Activated naive CD4-positive, alpha-beta T cell treated with anti-CD3 and anti-CD28 coated beads, Interleukin-2, amount 50 U/mL, for 16 hours (primary cell): ENCODE results near the gene NUP210L.
"Not testable (repeated sequence)": the region's sequence is repeated elsewhere in the genome, so short reads cannot be mapped to it uniquely, and the experiment has no call there.

Experiments
- DNase-seq: peaks from one replicate; pipeline ENCODE4 v3.0.0-alpha.2; 2020

Gene NUP210L

GRCh38 chr1:153990468-153991150, 164.3 kb downstream of the NUP210L start, which contains the start of gene RPS27:
Gene RPS27, plus strand, starts transcription at chr1:153990762. Its CDS starts 35 bp downstream, at chr1:153990797.
- DNase-seq = peak; percentile 82

- no peak for DNase-seq
Observed at GRCh38 chr1:153987621-153988020, 167.3 kb downstream of the NUP210L start.

- DNase-seq = no peak
Observed at GRCh38 chr1:153985941-153986761, 168.7 kb downstream of the NUP210L start, which contains the start of gene RAB13. Gene RAB13, minus strand, starts transcription at chr1:153986339. Its CDS starts 103 bp downstream, at chr1:153986236.

- peak; percentile 68 for DNase-seq
Observed at GRCh38 chr1:153985341-153985912, 169.4 kb downstream of the NUP210L start.

GRCh38 chr1:153984123-153984894, 170.6 kb downstream of the NUP210L start:
- no peak for DNase-seq

- not testable (repeated sequence) for DNase-seq
Observed at GRCh38 chr1:153981735-153982134, 173.1 kb downstream of the NUP210L start.

- not testable (repeated sequence) for DNase-seq
Observed at GRCh38 chr1:153979091-153979490, 175.8 kb downstream of the NUP210L start.

GRCh38 chr1:153978274-153978909, 176.5 kb downstream of the NUP210L start:
- no peak for DNase-seq

- peak; percentile 88 for DNase-seq
Observed at GRCh38 chr1:153977250-153978240, 177.3 kb downstream of the NUP210L start, which contains the start of gene JTB. Gene JTB, minus strand, starts transcription at chr1:153977674. Its CDS starts 422 bp downstream, at chr1:153977252.

GRCh38 chr1:153976819-153977249, 178.0 kb downstream of the NUP210L start:
- DNase-seq = no peak

- DNase-seq = no peak
Observed at GRCh38 chr1:153973525-153973924, 181.3 kb downstream of the NUP210L start.

- DNase-seq = no peak
Observed at GRCh38 chr1:153973071-153973470, 181.8 kb downstream of the NUP210L start.

- DNase-seq = no peak
Observed at GRCh38 chr1:153970346-153970745, 184.5 kb downstream of the NUP210L start.

- DNase-seq = no peak
Observed at GRCh38 chr1:153968972-153969371, 185.9 kb downstream of the NUP210L start.

GRCh38 chr1:153968408-153968807, 186.5 kb downstream of the NUP210L start:
- DNase-seq = no peak

- no peak for DNase-seq
Observed at GRCh38 chr1:153968000-153968363, 186.9 kb downstream of the NUP210L start.

GRCh38 chr1:153967107-153967999, 187.5 kb downstream of the NUP210L start, which contains the start of gene CREB3L4:
Gene CREB3L4, plus strand, starts transcription at chr1:153967902. Its CDS starts 624 bp downstream, at chr1:153968526.
- peak; percentile 84 for DNase-seq

- no peak for DNase-seq
Observed at GRCh38 chr1:153963850-153964331, 191.0 kb downstream of the NUP210L start.
